Activated CD8-positive, alpha-beta memory T cell treated with anti-CD3 and anti-CD28 coated beads, Interleukin-2, amount 50 U/mL, for 1 hour (primary cell): Measurements from ENCODE around the gene NFKB2.

Source experiments
- DNase-seq: peaks from one replicate; pipeline ENCODE4 v3.0.0-alpha.2; 2020; ENCODE audit errors: extremely low read depth

The NFKB2 gene

GRCh38 chr10:102394801-102395399 lies 605 bp upstream of the NFKB2 start:
- no peak for DNase-seq

GRCh38 chr10:102396317-102396650 lies 779 bp downstream of the NFKB2 start:
- DNase-seq = no peak

- no peak for DNase-seq
Observed at GRCh38 chr10:102396730-102397151, 1.2 kb downstream of the NFKB2 start.

- no peak for DNase-seq
Observed at GRCh38 chr10:102397222-102398171, 2.0 kb downstream of the NFKB2 start.

- DNase-seq = no peak
Observed at GRCh38 chr10:102398172-102399020, 2.9 kb downstream of the NFKB2 start.

- DNase-seq = no peak
Observed at GRCh38 chr10:102399217-102400021, 3.9 kb downstream of the NFKB2 start.

- DNase-seq = no peak
Observed at GRCh38 chr10:102400076-102400475, 4.6 kb downstream of the NFKB2 start.

GRCh38 chr10:102400598-102401341 lies 5.3 kb downstream of the NFKB2 start:
- DNase-seq = no peak

GRCh38 chr10:102401342-102401654 lies 5.8 kb downstream of the NFKB2 start:
- DNase-seq = no peak

GRCh38 chr10:102401735-102402511 lies 6.4 kb downstream of the NFKB2 start:
- DNase-seq = no peak

GRCh38 chr10:102402512-102402896 lies 7.0 kb downstream of the NFKB2 start:
- no peak for DNase-seq

GRCh38 chr10:102403115-102403514 lies 7.6 kb downstream of the NFKB2 start:
- no peak for DNase-seq

GRCh38 chr10:102404361-102405107 lies 9.0 kb downstream of the NFKB2 start:
- DNase-seq = no peak

GRCh38 chr10:102405108-102405571 lies 9.6 kb downstream of the NFKB2 start:
- DNase-seq = no peak

- no peak for DNase-seq
Observed at GRCh38 chr10:102405632-102406031, 10.1 kb downstream of the NFKB2 start.

GRCh38 chr10:102406815-102407214 lies 11.3 kb downstream of the NFKB2 start:
- DNase-seq = no peak

- no peak for DNase-seq
Observed at GRCh38 chr10:102407425-102408130, 12.1 kb downstream of the NFKB2 start.

- DNase-seq = no peak
Observed at GRCh38 chr10:102408131-102408727, 12.7 kb downstream of the NFKB2 start.
